ENCODE measurements around the gene C17orf50.

Gene C17orf50

GRCh38 chr17:35714988-35715387 is 45.7 kb upstream of the C17orf50 start:
- no peak overlapping the region for H3K4me2 ChIP-seq (ENCODE audit: low read depth, low read length, poor library complexity, severe bottlenecking)
- no peak overlapping the region for H2AFZ ChIP-seq (ENCODE audit: low read depth, low read length, severe bottlenecking)
- no peaks in the 10 kb centered on the region for H3K27me3 ChIP-seq (ENCODE audit: low read length)
- peaks cover 3% of the 10 kb centered on the region; the same call in 1 of the 2 replicates for H3K36me3 ChIP-seq (ENCODE audit: low read length)
- H3K9me2 ChIP-seq (replicated peaks; ENCODE audit: insufficient read depth, low read length), result no peaks in the 10 kb centered on the region
- no peaks in the 10 kb centered on the region for H3K9me3 ChIP-seq (ENCODE audit: insufficient read depth, low read length)
- no peak overlapping the region for H3K9ac ChIP-seq (ENCODE audit: low read length)
- H3F3A ChIP-seq (ENCODE audit: insufficient read depth), result no peaks in the 10 kb centered on the region
- H3K79me2 ChIP-seq (ENCODE audit: insufficient read depth, low read length), result no peaks in the 10 kb centered on the region
- no peak for TF ChIP-seq CTCF (IDR thresholded peaks at IDR 0.05; ENCODE audit: insufficient read depth, low read length, poor library complexity, severe bottlenecking)
- no peak overlapping the region for H3K4me3 ChIP-seq (ENCODE audit: insufficient read depth, low read length, poor library complexity, severe bottlenecking)
- no peaks in the 10 kb centered on the region for H4K20me1 ChIP-seq (ENCODE audit: low read depth, low read length)
- H3K27ac ChIP-seq (ENCODE audit: low read depth, low read length), result no peak overlapping the region

GRCh38 chr17:35715416-35715815 is 45.3 kb upstream of the C17orf50 start:
- Histone ChIP-seq H3K4me3 (ENCODE audit: insufficient read depth, low read length, poor library complexity, severe bottlenecking) (no peak overlapping the region), H3K9me3 (ENCODE audit: insufficient read depth, low read length) (no peaks in the 10 kb centered on the region), H3K27me3 (ENCODE audit: low read length) (no peaks in the 10 kb centered on the region), H3K4me2 (ENCODE audit: low read depth, low read length, poor library complexity, severe bottlenecking) (no peak overlapping the region), H3K9me2 (replicated peaks; ENCODE audit: insufficient read depth, low read length) (no peaks in the 10 kb centered on the region), H3K79me2 (ENCODE audit: insufficient read depth, low read length) (no peaks in the 10 kb centered on the region), H3F3A (ENCODE audit: insufficient read depth) (no peaks in the 10 kb centered on the region), H3K9ac (ENCODE audit: low read length) (no peak overlapping the region), H4K20me1 (ENCODE audit: low read depth, low read length) (no peaks in the 10 kb centered on the region), H3K27ac (ENCODE audit: low read depth, low read length) (no peak overlapping the region), H3K36me3 (ENCODE audit: low read length) (peaks cover under 1% of the 10 kb centered on the region; the same call in 1 of the 2 replicates), H2AFZ (ENCODE audit: low read depth, low read length, severe bottlenecking) (no peak overlapping the region)
- TF ChIP-seq EZH2phosphoT487 (conservative IDR thresholded peaks at IDR 0.05; ENCODE audit: low read length), result no peak
- TF ChIP-seq CTCF (IDR thresholded peaks at IDR 0.05; ENCODE audit: insufficient read depth, low read length, poor library complexity, severe bottlenecking), result no peak

DNA sequence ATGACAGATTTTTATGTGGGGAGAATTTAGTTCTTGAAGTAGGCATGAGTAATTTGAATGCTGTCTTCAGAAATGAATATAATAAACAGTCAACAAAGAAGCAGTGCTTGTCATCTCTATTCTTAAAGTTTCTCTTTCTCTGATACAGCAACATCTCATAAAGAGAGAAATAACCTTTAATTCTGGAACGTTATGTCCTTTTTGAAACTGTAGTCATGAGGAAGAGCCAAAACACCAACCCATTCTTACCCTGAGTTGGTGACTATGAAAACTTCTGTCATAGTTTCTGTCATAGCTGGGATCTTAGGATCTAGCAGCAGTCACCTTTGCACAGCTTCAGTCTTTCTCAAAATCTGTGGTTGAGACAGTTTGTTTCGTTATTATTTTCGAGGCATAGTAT is 44.5 kb upstream of the C17orf50 start:
- H3K9ac ChIP-seq (ENCODE audit: low read length), result no peak overlapping the region
- TF ChIP-seq CTCF (IDR thresholded peaks at IDR 0.05; ENCODE audit: insufficient read depth, low read length, poor library complexity, severe bottlenecking) (no peak), EZH2phosphoT487 (conservative IDR thresholded peaks at IDR 0.05; ENCODE audit: low read length) (no peak)
- H3K79me2 ChIP-seq (ENCODE audit: insufficient read depth, low read length), result no peaks in the 10 kb centered on the region
- no peaks in the 10 kb centered on the region for H3F3A ChIP-seq (ENCODE audit: insufficient read depth)
- H3K4me2 ChIP-seq (ENCODE audit: low read depth, low read length, poor library complexity, severe bottlenecking), result no peak overlapping the region
- no peaks in the 10 kb centered on the region for H3K9me3 ChIP-seq (ENCODE audit: insufficient read depth, low read length)
- no peak overlapping the region for H2AFZ ChIP-seq (ENCODE audit: low read depth, low read length, severe bottlenecking)
- no peak overlapping the region for H3K27ac ChIP-seq (ENCODE audit: low read depth, low read length)
- no peaks in the 10 kb centered on the region; the same call in 1 of the 2 replicates for H3K36me3 ChIP-seq (ENCODE audit: low read length)
- H4K20me1 ChIP-seq (ENCODE audit: low read depth, low read length), result no peaks in the 10 kb centered on the region
- no peaks in the 10 kb centered on the region for H3K27me3 ChIP-seq (ENCODE audit: low read length)
- no peak overlapping the region for H3K4me3 ChIP-seq (ENCODE audit: insufficient read depth, low read length, poor library complexity, severe bottlenecking)
- no peaks in the 10 kb centered on the region for H3K9me2 ChIP-seq (replicated peaks; ENCODE audit: insufficient read depth, low read length)
